HepG2 (cell line): ENCODE results near the gene ZNF442. TPM values are rescaled to one million over a fixed set of nuclear protein-coding genes. Genes with fewer than 3 reads are reported as not detected.
A peak's percentile ranks its signal among the peaks of the same experiment; 100 is the strongest.

Experiments used
- ATAC-seq: fragments of 200-7000 bp; cut with Tn5 transposase; 3 replicates; pipeline ENCODE4 v1.9.1; 2020; ENCODE audit warnings: mild to moderate bottlenecking, moderate library complexity
- BruUV-seq: library from RNA; stranded (reverse); fragments of 400-500 nt; replicated peaks from 2 replicates; lab custom pipeline; 2021; lab: Mats Ljungman, UMichigan
- CTCF ChIA-PET: fragments of 300-600 bp; formaldehyde crosslinking; extraction: SDS; loops from one replicate; lab custom pipeline; 2021; ENCODE audit warnings: low total read pairs, inconsistent platforms, low intra/inter-chr PET ratio; lab: Yijun Ruan, JAX
- POLR2A ChIA-PET: fragments of 350-600 bp; sonication (Branson Sonifier 250); formaldehyde crosslinking; loops from one replicate; lab custom pipeline; 2020; ENCODE audit warnings: antibody characterized with exemption, inconsistent platforms; lab: Yijun Ruan, JAX
- DNase-seq: peaks from one replicate; pipeline ENCODE4 v3.0.0-alpha.2; 2015; ENCODE audit warnings: low spot score
- FAIRE-seq: peaks from 3 replicates; lab custom pipeline; 2011; peaks lifted over from hg19 to GRCh38; lab: Jason Lieb, UNC
- H2AFZ ChIP-seq: one replicate; pipeline ENCODE4 v1.6.1; 2011; ENCODE audit warnings: low read length, inconsistent platforms
- H3K27ac ChIP-seq: fragments of 300-600 bp; 3 replicates; pipeline ENCODE4 v1.8.0; 2011; ENCODE audit warnings: mixed run types, mild to moderate bottlenecking, mixed read lengths, low read length, inconsistent platforms; ENCODE audit not compliant: insufficient read depth; ENCODE audit errors: extremely low read length
- H3K27me3 ChIP-seq, 2 experiments: fragments of 200-600 bp in 1 of 2; 2 replicates in 1 of 2; 3 replicates in 1 of 2; pipeline versions ENCODE4 v1.6.0 to v1.8.0; 2011; ENCODE audit warnings: low read length in 2 of 2, mild to moderate bottlenecking in 2 of 2, moderate library complexity in 2 of 2, inconsistent platforms in 1 of 2; ENCODE audit not compliant: insufficient read depth in 2 of 2, control insufficient read depth in 1 of 2
- H3K36me3 ChIP-seq, 2 experiments: fragments of 200-600 bp in 1 of 2; replicated peaks in 1 of 2; 2 replicates in 1 of 2; 3 replicates in 1 of 2; pipeline versions ENCODE4 v1.5.1 to v1.8.0; 2011; ENCODE audit warnings: low read length in 2 of 2, inconsistent platforms in 1 of 2; ENCODE audit not compliant: insufficient read depth in 2 of 2, control insufficient read depth in 1 of 2
- H3K4me1 ChIP-seq: 2 replicates; pipeline ENCODE4 v1.5.1; 2012; ENCODE audit warnings: low read length, inconsistent platforms; ENCODE audit not compliant: insufficient read depth
- H3K4me2 ChIP-seq: 2 replicates; pipeline ENCODE4 v1.6.0; 2011; ENCODE audit warnings: low read depth, low read length, inconsistent platforms
- H3K4me3 ChIP-seq, 3 experiments: fragments of 200-600 bp in 1 of 3; sonication (generic), shearing (Covaris generic) in 1 of 3; replicated peaks in 1 of 3; 2 replicates each; pipeline ENCODE4 v1.5.1; 2011 to 2016; ENCODE audit warnings: low read length in 3 of 3, inconsistent platforms in 2 of 3, low read depth in 2 of 3, mild to moderate bottlenecking in 2 of 3, control low read depth in 1 of 3, mixed read lengths in 1 of 3; ENCODE audit not compliant: insufficient read depth in 1 of 3
- H3K79me2 ChIP-seq: one replicate; pipeline ENCODE4 v1.6.1; 2011; ENCODE audit warnings: low read length, inconsistent platforms; ENCODE audit not compliant: insufficient read depth
- H3K9ac ChIP-seq: 2 replicates; pipeline ENCODE4 v1.6.0; 2011; ENCODE audit warnings: mild to moderate bottlenecking, low read depth, low read length, inconsistent platforms; ENCODE audit not compliant: insufficient read depth
- H3K9me3 ChIP-seq: 2 replicates; pipeline ENCODE4 v1.5.1; 2012; ENCODE audit warnings: mild to moderate bottlenecking, low read length
- H4K20me1 ChIP-seq: 2 replicates; pipeline ENCODE4 v1.6.0; 2011; ENCODE audit warnings: inconsistent platforms, mild to moderate bottlenecking, low read length, moderate library complexity; ENCODE audit not compliant: insufficient read depth
- CEBPB ChIP-seq: IDR thresholded peaks from 2 replicates; pipeline ENCODE4 v1.6.1; 2011; ENCODE audit warnings: low read depth, low read length, improper control_type of control experiment, borderline replicate concordance
- NBN ChIP-seq: fragments of 450-650 bp; conservative IDR thresholded peaks from 2 replicates; pipeline ENCODE4 v1.6.1; 2017
- NR2F6 ChIP-seq, 2 experiments: IDR thresholded peaks; 2 replicates each; pipeline ENCODE4 v1.6.1; 2016; ENCODE audit warnings: antibody characterized with exemption in 1 of 2, mild to moderate bottlenecking in 1 of 2
- RAD51 ChIP-seq: fragments of 450-650 bp; IDR thresholded peaks from 2 replicates; pipeline ENCODE4 v1.6.1; 2016; ENCODE audit warnings: borderline replicate concordance
- SUZ12 ChIP-seq: fragments of 150-350 bp; IDR thresholded peaks from 2 replicates; pipeline ENCODE4 v1.6.1; 2014; ENCODE audit warnings: low read depth, low read length
- ZC3H13 ChIP-seq: sonication (generic); formaldehyde crosslinking; IDR thresholded peaks from 2 replicates; pipeline ENCODE4 v1.8.1; 2023; ENCODE audit warnings: mild to moderate bottlenecking, missing genetic modification reagents, moderate library complexity
- ZNF121 ChIP-seq: sonication (generic); formaldehyde crosslinking; IDR thresholded peaks from 2 replicates; pipeline ENCODE4 v1.5.0; 2020; ENCODE audit warnings: mild to moderate bottlenecking, missing genetic modification reagents
- ZNF253 ChIP-seq: sonication (generic); formaldehyde crosslinking; IDR thresholded peaks from 2 replicates; pipeline ENCODE4 v1.8.0; 2022; ENCODE audit warnings: mild to moderate bottlenecking, missing genetic modification reagents, borderline replicate concordance
- ZNF556 ChIP-seq: sonication (generic); formaldehyde crosslinking; IDR thresholded peaks from 2 replicates; pipeline ENCODE4 v1.4.0; 2020; ENCODE audit warnings: mild to moderate bottlenecking, missing genetic modification reagents, borderline replicate concordance
- ZNF850 ChIP-seq: sonication (generic); formaldehyde crosslinking; conservative IDR thresholded peaks from 2 replicates; pipeline ENCODE4 v1.9.0; 2021; ENCODE audit warnings: mild to moderate bottlenecking, missing genetic modification reagents
- WGBS: methylation state at CpG from one replicate; pipeline ENCODE4 v1.1.6; 2017; ENCODE audit warnings: low lambda C conversion rate; 5-methylcytosine and 5-hydroxymethylcytosine counted together
- in situ Hi-C: cut with HindIII; loops from 2 replicates; pipeline ENCODE4 v1.10.0; 2017; ENCODE audit warnings: low pct_unique_long_range_greater_than_20kb; ENCODE audit not compliant: extremely low pct_ligation_motif_present
- intact Hi-C: fragments of 100-400 bp; cut with micrococcal nuclease; formaldehyde crosslinking; loops from one replicate; pipeline ENCODE4 v1.10.0; 2022; ENCODE audit not compliant: unreplicated experiment
- polyA plus RNA-seq, 8 experiments: library from polyadenylated mRNA; depleted of rRNA in 3 of 8; stranded (reverse) in 7 of 8; unstranded in 1 of 8; fragments of >200 nt; fragmentation: Illumina TruSeq in 4 of 8; extraction: Trizol in 4 of 8; gene quantifications; 2 replicates each; pipeline versions ENCODE4 v1.2.1 to v1.2.3, GENCODE V29; 2011 to 2016; ENCODE audit warnings: low read depth in 4 of 8, missing spikeins in 1 of 8, mixed read lengths in 1 of 8; ENCODE audit not compliant: insufficient read depth in 1 of 8
- total RNA-seq, 5 experiments: library from RNA; depleted of rRNA; stranded (reverse); fragments of >200 nt; fragmentation: Illumina TruSeq; extraction: Trizol; gene quantifications; 2 replicates each; pipeline ENCODE4 v1.2.3, GENCODE V29; 2016; ENCODE audit warnings: low read depth in 1 of 5
- TF ChIP-seq, protein P1 (sequence below): sonication (generic); formaldehyde crosslinking; IDR thresholded peaks from 2 replicates; pipeline ENCODE4 v1.4.0; 2020; ENCODE audit warnings: mild to moderate bottlenecking, missing genetic modification reagents
- TF ChIP-seq, protein P2 (sequence below): sonication (generic); formaldehyde crosslinking; IDR thresholded peaks from 2 replicates; pipeline ENCODE4 v1.8.1; 2023; ENCODE audit warnings: missing genetic modification reagents, inconsistent platforms, borderline replicate concordance
- TF ChIP-seq, protein P3 (sequence below): sonication (generic); formaldehyde crosslinking; IDR thresholded peaks from 2 replicates; pipeline ENCODE4 v1.5.0; 2020; ENCODE audit warnings: missing genetic modification reagents, mild to moderate bottlenecking, borderline replicate concordance
- TF ChIP-seq, protein P4 (sequence below): sonication (generic); formaldehyde crosslinking; IDR thresholded peaks from 2 replicates; pipeline ENCODE4 v1.5.0; 2020; ENCODE audit warnings: mild to moderate bottlenecking, missing genetic modification reagents

The ZNF442 gene
- total and polyA plus RNA-seq, 2 of the 13 experiments (the other 11 are each of a cell fraction or from before 2014, with no cell fraction given): 1.0 to 6.0 TPM

DNA sequence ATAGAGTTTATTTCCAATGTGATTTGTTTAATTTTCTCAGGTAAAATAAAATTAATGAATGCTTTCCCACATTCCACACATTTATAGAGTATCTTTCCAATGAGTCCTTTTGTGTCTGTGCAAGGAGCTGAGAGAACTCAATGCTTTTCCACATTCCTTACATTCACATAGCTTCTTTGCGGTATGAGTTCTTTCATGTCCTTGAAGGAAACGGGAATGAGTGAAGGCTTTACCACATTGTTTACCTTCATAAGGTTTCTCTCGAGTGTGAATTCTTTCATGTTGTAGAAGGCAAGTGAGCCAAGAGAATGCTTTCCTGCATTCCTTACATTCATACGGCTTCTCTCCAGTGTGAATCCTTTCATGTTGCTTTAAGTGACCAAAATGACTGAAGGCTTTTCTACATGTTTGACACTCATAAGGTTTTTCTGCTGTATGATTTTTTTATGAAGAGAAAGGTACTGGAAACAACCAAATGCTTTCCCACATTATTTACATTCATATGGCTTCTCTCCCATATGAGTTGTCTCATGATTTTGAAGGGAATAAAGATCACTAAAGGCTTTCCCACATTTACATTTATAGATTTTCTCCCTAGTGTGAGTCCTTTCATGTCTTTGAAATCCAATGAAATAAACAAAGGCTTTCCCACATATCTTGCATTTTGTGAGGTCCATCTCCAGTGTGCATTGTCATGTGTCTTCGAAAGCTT, 14.4 kb upstream of the ZNF442 start:
- BruUV-seq: no TSS peak
- intact Hi-C loops: no loop called here
- Histone ChIP-seq H3K36me3 (peaks cover 0 to 4% of the 10 kb centered on the region in 2 experiments; a peak in 1 of 5 replicates), H3K27ac (no peak overlapping the region), H3K79me2 (no peaks in the 10 kb centered on the region), H3K4me1 (peaks cover 18% of the 10 kb centered on the region), H3K27me3 (no peaks in the 10 kb centered on the region), H3K4me2 (no peak overlapping the region), H3K9ac (no peak overlapping the region), H4K20me1 (no peaks in the 10 kb centered on the region), H3K4me3 (no peak overlapping the region), H2AFZ (no peak overlapping the region), H3K9me3 (0 out of 2 replicates have a peak, but pooled peaks cover 6% of the 10 kb centered on the region)
- POLR2A ChIA-PET: no interaction called here
- in situ Hi-C loops: no loop called here
- no peak for TF ChIP-seq RAD51
- no peak for TF ChIP-seq NBN
- TF ChIP-seq, protein P1, sequence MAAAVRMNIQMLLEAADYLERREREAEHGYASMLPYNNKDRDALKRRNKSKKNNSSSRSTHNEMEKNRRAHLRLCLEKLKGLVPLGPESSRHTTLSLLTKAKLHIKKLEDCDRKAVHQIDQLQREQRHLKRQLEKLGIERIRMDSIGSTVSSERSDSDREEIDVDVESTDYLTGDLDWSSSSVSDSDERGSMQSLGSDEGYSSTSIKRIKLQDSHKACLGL (CRISPR knock-in tag): no peak
- TF ChIP-seq, protein P2, sequence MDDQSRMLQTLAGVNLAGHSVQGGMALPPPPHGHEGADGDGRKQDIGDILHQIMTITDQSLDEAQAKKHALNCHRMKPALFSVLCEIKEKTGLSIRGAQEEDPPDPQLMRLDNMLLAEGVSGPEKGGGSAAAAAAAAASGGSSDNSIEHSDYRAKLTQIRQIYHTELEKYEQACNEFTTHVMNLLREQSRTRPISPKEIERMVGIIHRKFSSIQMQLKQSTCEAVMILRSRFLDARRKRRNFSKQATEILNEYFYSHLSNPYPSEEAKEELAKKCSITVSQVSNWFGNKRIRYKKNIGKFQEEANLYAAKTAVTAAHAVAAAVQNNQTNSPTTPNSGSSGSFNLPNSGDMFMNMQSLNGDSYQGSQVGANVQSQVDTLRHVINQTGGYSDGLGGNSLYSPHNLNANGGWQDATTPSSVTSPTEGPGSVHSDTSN (CRISPR knock-in tag): no peak
- no peak for TF ChIP-seq ZNF253 (CRISPR knock-in tag)
- ATAC-seq: no peak
- no peak for FAIRE-seq
- CTCF ChIA-PET: no interaction called here
- WGBS: 82% methylated on average over 5 of the region's 5 CpGs
- DNase-seq: no peak

DNA sequence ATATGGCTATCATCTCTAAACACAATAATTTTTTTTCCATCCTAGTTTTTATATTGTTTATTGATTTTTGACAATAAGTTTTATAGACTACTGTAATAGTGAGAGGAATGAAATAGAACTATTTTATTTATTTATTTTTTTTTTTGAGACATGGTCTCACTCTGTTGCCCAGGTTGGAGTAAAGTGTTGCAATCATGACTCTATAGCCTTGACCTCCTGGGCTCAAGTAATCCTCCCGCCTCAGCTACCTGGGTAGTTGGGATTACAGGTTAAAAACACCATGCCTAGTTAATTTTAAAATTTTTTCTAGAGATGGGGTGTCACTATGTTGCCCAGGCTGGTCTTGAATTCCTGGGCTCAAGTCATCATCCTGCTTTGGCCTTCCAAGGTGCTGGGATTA, 8.5 kb upstream of the ZNF442 start:
- Histone ChIP-seq H2AFZ (no peak overlapping the region), H3K9me3 (no peaks in the 10 kb centered on the region), H3K79me2 (no peaks in the 10 kb centered on the region), H4K20me1 (no peaks in the 10 kb centered on the region), H3K27ac (no peak overlapping the region), H3K27me3 (no peaks in the 10 kb centered on the region), H3K4me2 (no peak overlapping the region), H3K36me3 (no peaks in the 10 kb centered on the region), H3K4me3 (no peak overlapping the region), H3K4me1 (peaks cover 7% of the 10 kb centered on the region; the same call in 1 of the 2 replicates), H3K9ac (no peak overlapping the region)
- in situ Hi-C loops: no loop called here
- DNase-seq (no peak), ATAC-seq (no peak), FAIRE-seq (no peak)
- 15% methylated on average over 1 of the region's 1 CpG for WGBS
- no TSS peak for BruUV-seq
- POLR2A ChIA-PET: interaction anchor here (0.7 kb wide), 1 partner anchor 9 kb away, joined by 3 read pairs; the partner anchor contains the start of gene ZNF442
- intact Hi-C loops: no loop called here
- CTCF ChIA-PET: no interaction called here
- TF ChIP-seq ZC3H13 (CRISPR knock-in tag): no peak
- no peak for TF ChIP-seq ZNF850 (CRISPR knock-in tag)
- peak; percentile 39; the same call in 1 of the 2 replicates for TF ChIP-seq CEBPB
- TF ChIP-seq ZNF121 (CRISPR knock-in tag): peak; percentile 71
- no peak for TF ChIP-seq SUZ12
- TF ChIP-seq, protein P3, sequence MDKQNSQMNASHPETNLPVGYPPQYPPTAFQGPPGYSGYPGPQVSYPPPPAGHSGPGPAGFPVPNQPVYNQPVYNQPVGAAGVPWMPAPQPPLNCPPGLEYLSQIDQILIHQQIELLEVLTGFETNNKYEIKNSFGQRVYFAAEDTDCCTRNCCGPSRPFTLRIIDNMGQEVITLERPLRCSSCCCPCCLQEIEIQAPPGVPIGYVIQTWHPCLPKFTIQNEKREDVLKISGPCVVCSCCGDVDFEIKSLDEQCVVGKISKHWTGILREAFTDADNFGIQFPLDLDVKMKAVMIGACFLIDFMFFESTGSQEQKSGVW: no peak
- peak; percentile 66 for TF ChIP-seq NR2F6 (IDR thresholded peaks at IDR 0.05)
- TF ChIP-seq NR2F6 (CRISPR knock-in tag; IDR thresholded peaks at IDR 0.05): peak; percentile 64
- no peak for TF ChIP-seq ZNF556
- TF ChIP-seq, protein P4, sequence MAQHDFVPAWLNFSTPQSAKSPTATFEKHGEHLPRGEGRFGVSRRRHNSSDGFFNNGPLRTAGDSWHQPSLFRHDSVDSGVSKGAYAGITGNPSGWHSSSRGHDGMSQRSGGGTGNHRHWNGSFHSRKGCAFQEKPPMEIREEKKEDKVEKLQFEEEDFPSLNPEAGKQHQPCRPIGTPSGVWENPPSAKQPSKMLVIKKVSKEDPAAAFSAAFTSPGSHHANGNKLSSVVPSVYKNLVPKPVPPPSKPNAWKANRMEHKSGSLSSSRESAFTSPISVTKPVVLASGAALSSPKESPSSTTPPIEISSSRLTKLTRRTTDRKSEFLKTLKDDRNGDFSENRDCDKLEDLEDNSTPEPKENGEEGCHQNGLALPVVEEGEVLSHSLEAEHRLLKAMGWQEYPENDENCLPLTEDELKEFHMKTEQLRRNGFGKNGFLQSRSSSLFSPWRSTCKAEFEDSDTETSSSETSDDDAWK: no peak
